GM23338 (cell line): Measurements from ENCODE around the gene OR10D3. TPM values are rescaled to one million over a fixed set of nuclear protein-coding genes. Genes with fewer than 3 reads are reported as not detected.

Source experiments
- ATAC-seq: fragments of 200-7000 bp; cut with Tn5 transposase; 3 replicates; pipeline ENCODE4 v1.9.1; 2020
- DNase-seq: peaks from one replicate; pipeline ENCODE4 v3.0.0-alpha.2; 2015; ENCODE audit warnings: low spot score
- H2AFZ ChIP-seq: fragments of 200-600 bp; sonication (generic); 2 replicates; pipeline ENCODE4 v1.8.0; 2016; ENCODE audit warnings: antibody characterized with exemption, mild to moderate bottlenecking, moderate library complexity
- H3F3A ChIP-seq: fragments of 200-600 bp; sonication (generic); replicated peaks from 2 replicates; pipeline ENCODE4 v1.8.0; 2017; ENCODE audit warnings: antibody characterized with exemption, mixed run types, low read depth
- H3K27ac ChIP-seq: fragments of 200-600 bp; sonication (generic); 2 replicates; pipeline ENCODE4 v1.6.1; 2016; ENCODE audit warnings: low read depth
- H3K27me3 ChIP-seq: fragments of 200-600 bp; sonication (generic); 2 replicates; pipeline ENCODE4 v1.8.0; 2016; ENCODE audit warnings: mild to moderate bottlenecking, mixed run types, moderate library complexity; ENCODE audit not compliant: insufficient read depth
- H3K36me3 ChIP-seq: fragments of 200-600 bp; sonication (generic); 2 replicates; pipeline ENCODE4 v1.8.0; 2016; ENCODE audit warnings: mild to moderate bottlenecking; ENCODE audit not compliant: insufficient read depth
- H3K4me1 ChIP-seq: fragments of 200-600 bp; sonication (generic); 2 replicates; pipeline ENCODE4 v1.8.0; 2016; ENCODE audit warnings: mild to moderate bottlenecking, moderate library complexity; ENCODE audit not compliant: insufficient read depth
- H3K4me2 ChIP-seq: fragments of 200-600 bp; sonication (generic); 2 replicates; pipeline ENCODE4 v1.7.1; 2017; ENCODE audit warnings: mixed run types
- H3K4me3 ChIP-seq: fragments of 200-600 bp; sonication (generic); 2 replicates; pipeline ENCODE4 v1.6.1; 2016; ENCODE audit warnings: mixed run types
- H3K79me2 ChIP-seq: fragments of 200-600 bp; sonication (generic); replicated peaks from 2 replicates; pipeline ENCODE4 v1.8.0; 2017; ENCODE audit warnings: mild to moderate bottlenecking; ENCODE audit not compliant: insufficient read depth
- H3K9me2 ChIP-seq: fragments of 200-600 bp; sonication (generic); 2 replicates; pipeline ENCODE4 v1.8.0; 2017; ENCODE audit not compliant: insufficient read depth
- H4K20me1 ChIP-seq: fragments of 200-600 bp; sonication (generic); replicated peaks from 2 replicates; pipeline ENCODE4 v1.8.0; 2017; ENCODE audit warnings: mild to moderate bottlenecking; ENCODE audit not compliant: insufficient read depth
- H3K27ac Mint-ChIP-seq: 2 replicates; pipeline ENCODE4 v1.8.0; 2020; ENCODE audit warnings: inconsistent platforms, mild to moderate bottlenecking, moderate library complexity, mixed read lengths
- H3K27me3 Mint-ChIP-seq: 3 replicates; pipeline ENCODE4 v1.8.0; 2022; ENCODE audit warnings: low read depth, mild to moderate bottlenecking, moderate library complexity, mixed read lengths, inconsistent platforms; ENCODE audit not compliant: insufficient read depth, poor library complexity
- H3K36me3 Mint-ChIP-seq: 3 replicates; pipeline ENCODE4 v1.8.0; 2021; ENCODE audit warnings: low read depth, mild to moderate bottlenecking, inconsistent platforms, moderate library complexity, mixed read lengths
- H3K4me1 Mint-ChIP-seq: 3 replicates; pipeline ENCODE4 v1.8.0; 2020; ENCODE audit warnings: mild to moderate bottlenecking, inconsistent platforms, mixed read lengths
- H3K4me3 Mint-ChIP-seq: 3 replicates; pipeline ENCODE4 v1.8.0; 2021; ENCODE audit warnings: moderate library complexity, mild to moderate bottlenecking, inconsistent platforms, mixed read lengths
- H3K9me3 Mint-ChIP-seq: 3 replicates; pipeline ENCODE4 v1.8.0; 2020; ENCODE audit warnings: moderate library complexity, mild to moderate bottlenecking, inconsistent platforms, mixed read lengths
- ETS1 ChIP-seq: IDR thresholded peaks from 2 replicates; pipeline ENCODE4 v1.6.1; 2016; ENCODE audit warnings: antibody characterized with exemption
- ZNF331 ChIP-seq: fragments of 250-450 bp; sonication (Bioruptor Pico); IDR thresholded peaks from 2 replicates; pipeline ENCODE4 v1.5.0; 2020; ENCODE audit warnings: low read depth, mild to moderate bottlenecking, moderate library complexity
- ZNF462 ChIP-seq: fragments of 250-450 bp; sonication (Bioruptor Pico); IDR thresholded peaks from 2 replicates; pipeline ENCODE4 v1.5.0; 2020; ENCODE audit warnings: mild to moderate bottlenecking, moderate library complexity
- polyA plus RNA-seq: library from polyadenylated mRNA; unstranded; fragments of >200 nt; fragmentation: Nextera tagmentation; extraction: Ambion mirVana; gene quantifications from 2 replicates; pipeline ENCODE4 v1.2.1, GENCODE V29; 2016
- total RNA-seq: library from RNA; depleted of rRNA; stranded (reverse); fragments of >200 nt; shearing (Covaris generic); gene quantifications from 2 replicates; pipeline ENCODE4 v1.2.3, GENCODE V29; 2014

Gene OR10D3
- total and polyA plus RNA-seq, 2 experiments from 2014 or later = not detected

- TF ChIP-seq ZNF462 (CRISPR knock-in tag) (no peak), ETS1 (no peak)
Measured at GRCh38 chr11:124172599-124172998, 10.5 kb upstream of the OR10D3 start (continued).

GRCh38 chr11:124174001-124174583 is 9.1 kb upstream of the OR10D3 start:
- Histone ChIP-seq H3K27me3 (peaks cover 70% of the 10 kb centered on the region), H3K36me3 (no peaks in the 10 kb centered on the region), H3K4me2 (no peak overlapping the region), H3K79me2 (no peaks in the 10 kb centered on the region), H3K4me1 (no peaks in the 10 kb centered on the region; the same call in 1 of the 2 replicates), H3F3A (no peaks in the 10 kb centered on the region), H2AFZ (no peak overlapping the region), H3K4me3 (no peak overlapping the region), H3K27ac (no peak overlapping the region), H3K9me2 (no peaks in the 10 kb centered on the region), H4K20me1 (no peaks in the 10 kb centered on the region; the same call in 1 of the 2 replicates)
- TF ChIP-seq ZNF331 (CRISPR knock-in tag) = no peak
- DNase-seq = peak; percentile 91
- Mint-ChIP-seq H3K36me3 (peaks cover 6% of the 10 kb centered on the region; the same call in 1 of the 3 replicates), H3K27me3 (peaks cover 29% of the 10 kb centered on the region), H3K9me3 (peaks cover 6% of the 10 kb centered on the region), H3K27ac (no peak overlapping the region; the same call in 1 of the 2 replicates), H3K4me3 (no peak overlapping the region), H3K4me1 (peaks cover 8% of the 10 kb centered on the region; the same call in 2 of the 3 replicates)
- ATAC-seq = peak; percentile 89
